Cortex of kidney (tissue), 1 donor: Measurements from ENCODE around the gene CRTAC1.

ENCODE experiments used
- DNase-seq: peaks from one replicate; lab custom pipeline; 2025; lab: John Stamatoyannopoulos, UW

Gene CRTAC1

GRCh38 chr10:97898429-97898828, 132.0 kb downstream of the CRTAC1 start:
- DNase-seq = no peak

- no peak for DNase-seq
Observed at GRCh38 chr10:97896756-97897358, 133.6 kb downstream of the CRTAC1 start.

GRCh38 chr10:97895915-97896314, 134.5 kb downstream of the CRTAC1 start:
- no peak for DNase-seq

- no peak for DNase-seq
Observed at GRCh38 chr10:97895084-97895483, 135.3 kb downstream of the CRTAC1 start.

- DNase-seq = no peak
Observed at GRCh38 chr10:97894092-97894491, 136.3 kb downstream of the CRTAC1 start.

- DNase-seq = no peak
Observed at GRCh38 chr10:97892939-97893338, 137.5 kb downstream of the CRTAC1 start.

- no peak for DNase-seq
Observed at GRCh38 chr10:97892506-97892905, 137.9 kb downstream of the CRTAC1 start.

- DNase-seq = no peak
Observed at GRCh38 chr10:97891497-97892167, 138.8 kb downstream of the CRTAC1 start.

GRCh38 chr10:97889461-97890265, 140.8 kb downstream of the CRTAC1 start:
- no peak for DNase-seq

GRCh38 chr10:97888641-97889262, 141.7 kb downstream of the CRTAC1 start:
- DNase-seq = no peak

GRCh38 chr10:97888134-97888533, 142.3 kb downstream of the CRTAC1 start:
- DNase-seq = no peak

- DNase-seq = no peak
Observed at GRCh38 chr10:97887399-97887798, 143.0 kb downstream of the CRTAC1 start.

GRCh38 chr10:97886286-97886685, 144.1 kb downstream of the CRTAC1 start:
- DNase-seq = no peak

GRCh38 chr10:97883092-97883485, 147.3 kb downstream of the CRTAC1 start:
- DNase-seq = no peak

- no peak for DNase-seq
Observed at GRCh38 chr10:97882142-97883091, 148.0 kb downstream of the CRTAC1 start.

GRCh38 chr10:97880109-97880508, 150.3 kb downstream of the CRTAC1 start:
- DNase-seq = no peak

- DNase-seq = no peak
Observed at GRCh38 chr10:97879241-97879640, 151.2 kb downstream of the CRTAC1 start.

GRCh38 chr10:97876402-97876801, 154.0 kb downstream of the CRTAC1 start:
- DNase-seq = no peak

GRCh38 chr10:97875391-97875790, 155.0 kb downstream of the CRTAC1 start:
- no peak for DNase-seq

GRCh38 chr10:97874332-97874731, 156.1 kb downstream of the CRTAC1 start:
- DNase-seq = no peak

- DNase-seq = no peak
Observed at GRCh38 chr10:97873569-97873968, 156.9 kb downstream of the CRTAC1 start.
